Cerebellar cortex (tissue), 1 donor: Measurements from ENCODE around the gene TIMM29.

Experiments
- DNase-seq: peaks from one replicate; pipeline ENCODE4 v3.0.0-alpha.2; 2015; ENCODE audit warnings: low spot score

Gene TIMM29

DNA sequence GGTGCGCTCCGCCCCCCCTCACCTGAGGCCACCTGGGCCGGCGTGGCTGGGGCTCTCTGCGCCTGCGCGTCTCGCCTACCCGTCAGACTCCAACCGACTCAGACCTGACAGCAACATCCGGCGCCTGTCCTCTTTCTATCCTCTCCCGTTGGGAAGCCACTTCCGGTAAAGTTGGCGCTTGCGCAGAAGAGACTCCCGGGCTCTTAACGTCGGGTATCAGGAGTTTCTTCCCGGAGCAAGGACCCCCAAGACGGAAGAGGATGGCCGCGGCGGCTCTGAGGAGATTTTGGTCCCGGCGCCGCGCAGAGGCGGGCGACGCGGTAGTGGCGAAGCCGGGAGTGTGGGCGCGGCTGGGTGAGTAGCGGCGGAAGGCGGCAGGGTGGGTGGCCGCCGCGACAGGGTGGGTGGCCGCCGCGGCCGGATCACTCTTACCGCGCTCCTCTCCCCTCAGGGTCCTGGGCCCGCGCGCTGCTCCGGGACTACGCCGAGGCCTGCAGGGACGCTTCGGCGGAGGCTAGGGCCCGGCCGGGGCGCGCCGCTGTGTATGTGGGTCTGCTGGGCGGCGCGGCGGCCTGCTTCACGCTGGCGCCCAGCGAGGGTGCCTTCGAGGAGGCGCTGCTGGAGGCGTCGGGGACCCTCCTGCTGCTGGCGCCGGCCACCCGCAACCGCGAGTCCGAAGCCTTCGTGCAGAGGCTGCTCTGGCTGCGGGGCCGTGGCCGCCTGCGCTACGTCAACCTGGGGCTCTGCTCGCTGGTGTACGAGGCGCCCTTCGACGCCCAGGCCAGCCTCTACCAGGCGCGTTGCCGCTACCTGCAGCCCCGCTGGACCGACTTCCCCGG lies at the start of gene TIMM29, which contains the start of gene YIPF2:
TIMM29 (plus strand) TSS at position 249 of the 839 bp plus-strand sequence; CDS start at position 261, 12 bp downstream.
YIPF2 (minus strand) TSS at position 77 of the 839 bp plus-strand sequence. CDS start 229 bp downstream, outside the sequence.
- DNase-seq = peak; percentile 99

DNA sequence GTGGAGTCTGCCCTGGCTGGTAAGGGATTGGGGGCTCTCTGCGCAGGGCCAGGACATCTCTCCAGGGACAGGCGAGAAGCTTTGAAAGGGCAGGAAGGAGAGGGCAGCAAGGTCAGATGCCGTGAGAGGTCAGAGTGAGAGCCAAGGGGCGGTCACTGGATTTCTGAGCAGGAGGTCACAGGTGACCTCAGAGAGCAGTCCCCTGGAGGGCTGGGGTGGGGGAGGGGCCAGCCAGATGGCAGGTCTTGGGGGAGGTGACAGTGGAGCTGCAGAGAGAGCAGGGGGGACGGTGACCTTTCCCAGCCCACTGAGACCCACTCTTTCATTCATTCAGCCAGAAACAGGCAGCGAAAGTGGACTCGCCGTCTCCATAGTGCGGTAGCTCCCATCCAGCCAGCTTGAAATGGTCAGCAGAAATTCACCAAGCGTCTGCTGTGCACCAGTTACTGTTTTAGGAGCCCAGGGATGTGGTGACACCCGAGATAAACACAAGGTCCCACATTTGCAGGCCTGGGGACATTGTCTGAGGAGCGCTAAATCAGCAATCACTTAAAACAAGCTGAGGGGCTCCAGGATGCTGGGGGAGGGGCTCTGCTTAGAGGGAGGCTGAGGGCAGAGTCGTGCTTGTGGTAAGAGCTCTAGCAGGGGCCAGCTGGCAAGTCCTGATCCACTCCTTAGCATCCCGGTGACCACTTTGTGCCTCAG lies 47.1 kb upstream of the TIMM29 start:
- DNase-seq = no peak

DNA sequence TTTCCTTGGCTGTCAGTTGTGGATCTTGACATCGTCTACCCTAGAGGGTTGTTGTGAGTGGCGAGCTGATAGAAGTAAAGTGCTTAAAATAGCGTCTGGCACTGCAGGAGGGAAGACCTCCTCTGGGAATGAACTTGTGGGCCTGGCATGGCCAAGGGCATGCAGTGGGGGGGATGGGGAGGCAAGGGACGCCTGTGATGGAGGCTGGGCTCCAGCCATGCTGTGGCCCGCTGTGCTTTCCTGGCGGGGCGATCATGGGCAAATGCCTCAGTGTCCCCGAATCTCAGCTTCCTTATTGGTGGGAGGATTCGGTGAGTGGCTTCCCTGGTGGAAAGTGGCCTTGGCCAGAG lies 46.5 kb upstream of the TIMM29 start:
- DNase-seq = no peak

DNA sequence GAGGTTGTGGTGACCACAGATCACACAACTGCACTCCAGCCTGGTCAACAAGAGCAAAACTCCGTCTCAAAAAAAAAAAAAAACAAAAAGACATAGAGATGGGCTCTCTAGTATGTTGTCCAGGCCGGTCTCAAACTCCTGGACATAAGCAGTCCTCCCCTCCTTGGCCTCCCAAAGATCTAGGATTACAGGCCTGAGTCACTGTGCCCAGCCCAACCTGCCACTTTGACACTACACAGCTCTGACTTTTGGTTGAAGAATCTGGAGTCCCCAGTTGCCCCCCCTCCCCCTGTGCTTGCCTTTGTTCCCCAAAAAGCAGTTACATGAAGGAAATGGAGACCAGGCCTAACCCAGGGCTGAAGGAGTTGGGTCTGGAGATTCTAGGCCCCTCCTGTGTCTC lies 44.3 kb upstream of the TIMM29 start:
- DNase-seq = no peak

DNA sequence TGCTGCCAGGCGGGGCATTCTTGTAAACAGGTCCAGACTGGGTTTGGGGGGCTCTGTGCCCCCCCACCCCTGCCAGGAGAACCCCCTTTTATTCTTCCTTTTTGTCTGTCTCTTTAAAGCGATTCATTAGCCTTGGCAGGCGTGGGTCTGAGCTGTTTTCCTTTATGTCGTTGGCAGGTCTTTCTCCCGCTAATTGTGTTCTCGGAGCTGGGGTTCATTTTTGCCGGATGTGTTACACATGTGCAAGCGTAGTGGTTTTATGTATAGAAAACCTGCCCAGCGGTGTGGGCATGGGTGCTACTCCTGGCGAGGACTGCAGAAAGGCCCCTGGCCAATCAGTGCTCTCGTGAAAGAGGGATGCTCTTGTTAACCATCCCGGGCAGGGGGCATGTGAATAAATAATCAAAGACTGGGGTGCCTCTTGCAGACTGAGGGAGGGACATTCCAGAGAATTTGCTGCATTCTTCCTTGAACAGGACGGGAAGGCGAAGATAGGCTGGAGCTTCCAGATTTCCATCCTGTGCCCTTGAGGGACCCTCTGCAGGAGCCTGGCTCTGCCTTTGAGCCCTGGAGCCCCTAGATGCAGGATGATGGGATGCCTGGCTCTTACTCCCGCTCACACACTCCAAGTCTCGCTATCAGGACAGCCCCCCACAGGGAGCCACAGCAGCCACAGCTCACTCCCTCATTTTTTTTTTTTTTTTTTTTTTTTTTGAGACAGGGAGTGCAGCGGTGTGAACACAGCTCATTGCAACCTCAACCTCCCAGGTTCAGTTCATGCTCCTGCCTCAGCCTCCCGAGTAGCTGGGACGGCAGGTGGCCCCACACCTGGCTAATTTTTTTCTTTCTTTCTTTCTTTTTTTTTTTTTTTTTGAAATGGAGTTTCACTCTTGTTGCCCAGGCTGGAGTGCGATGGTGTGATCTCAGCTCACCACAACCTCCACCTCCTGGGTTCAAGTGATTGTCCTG lies 43.1 kb upstream of the TIMM29 start:
- DNase-seq = no peak

DNA sequence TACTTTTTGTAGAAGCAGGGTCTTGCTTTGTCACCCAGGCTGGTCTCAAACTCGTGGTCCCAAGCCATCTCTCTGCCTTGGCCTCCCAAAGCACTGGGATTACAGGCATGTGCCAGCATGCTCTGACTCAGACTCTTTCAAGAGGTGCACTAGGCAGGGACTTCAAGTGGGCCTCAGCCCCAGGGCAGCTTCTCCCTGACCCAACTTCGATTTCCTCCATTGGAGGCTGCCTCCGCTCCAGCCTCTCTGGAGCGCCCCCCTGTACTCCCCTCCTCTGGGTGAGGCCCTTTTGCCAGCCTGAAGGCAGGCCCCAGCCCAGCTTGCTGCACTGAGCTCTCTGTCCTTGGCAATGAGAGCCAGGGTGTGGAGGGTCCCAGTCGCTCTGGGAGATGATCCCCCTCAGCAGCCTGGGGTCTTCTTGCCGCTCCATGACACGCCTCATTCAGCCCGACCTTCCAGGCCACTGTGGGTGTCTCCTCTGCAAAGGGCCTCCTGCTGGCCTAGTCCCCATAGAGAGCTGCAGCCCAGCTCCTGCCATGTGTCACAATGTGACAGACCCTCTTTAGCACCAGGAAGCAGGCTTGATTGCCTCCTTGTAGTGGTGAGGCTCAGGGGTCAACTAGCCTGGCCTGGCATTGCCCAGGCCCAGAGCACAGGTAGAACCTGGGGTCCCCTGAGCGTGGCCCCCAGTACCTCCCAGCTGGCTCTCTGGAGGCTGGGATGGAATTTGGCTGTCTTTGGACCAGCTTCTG lies 40.8 kb upstream of the TIMM29 start:
- DNase-seq = no peak

DNA sequence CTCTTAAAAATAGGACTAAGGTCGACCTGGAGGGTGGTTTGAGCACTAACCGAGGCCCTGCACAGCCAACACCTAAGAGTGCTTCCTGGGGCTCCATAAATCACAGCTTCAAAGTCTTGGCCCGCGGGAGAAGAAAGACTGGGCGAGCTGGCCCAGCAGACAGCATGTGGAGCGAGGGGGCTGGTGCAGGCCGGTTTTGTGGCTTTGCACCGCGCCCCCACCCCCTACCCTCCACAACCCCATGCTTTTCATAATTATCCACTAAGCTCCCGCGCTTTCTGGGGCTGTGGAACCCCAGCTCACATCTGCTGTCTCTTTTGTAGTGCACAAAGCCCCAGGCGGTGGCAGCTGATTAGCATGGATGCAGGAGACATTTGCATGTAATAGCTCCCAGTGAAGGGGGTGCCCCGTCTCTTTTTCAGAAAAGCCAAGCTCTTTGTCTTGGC lies 40.2 kb upstream of the TIMM29 start:
- DNase-seq = no peak

DNA sequence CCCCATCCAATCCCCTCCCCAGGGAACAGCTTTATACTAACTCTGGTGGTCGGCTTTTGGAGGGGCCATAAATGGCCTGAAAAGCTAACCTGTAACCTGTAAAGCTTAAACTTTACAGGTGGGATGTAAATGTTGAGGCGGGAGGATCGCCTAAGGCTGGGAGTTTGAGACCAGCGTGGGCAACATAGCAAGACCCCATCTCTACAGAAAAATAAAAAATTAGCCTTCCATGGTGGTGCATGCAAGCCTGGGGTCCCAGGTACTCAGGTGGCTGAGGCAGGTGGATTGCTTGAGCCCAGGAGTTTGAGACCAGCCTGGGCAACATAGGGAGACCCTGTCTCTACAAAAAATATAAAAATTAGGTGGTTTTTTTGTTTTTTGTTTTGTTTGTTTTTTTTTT lies 38.7 kb upstream of the TIMM29 start:
- DNase-seq = no peak

DNA sequence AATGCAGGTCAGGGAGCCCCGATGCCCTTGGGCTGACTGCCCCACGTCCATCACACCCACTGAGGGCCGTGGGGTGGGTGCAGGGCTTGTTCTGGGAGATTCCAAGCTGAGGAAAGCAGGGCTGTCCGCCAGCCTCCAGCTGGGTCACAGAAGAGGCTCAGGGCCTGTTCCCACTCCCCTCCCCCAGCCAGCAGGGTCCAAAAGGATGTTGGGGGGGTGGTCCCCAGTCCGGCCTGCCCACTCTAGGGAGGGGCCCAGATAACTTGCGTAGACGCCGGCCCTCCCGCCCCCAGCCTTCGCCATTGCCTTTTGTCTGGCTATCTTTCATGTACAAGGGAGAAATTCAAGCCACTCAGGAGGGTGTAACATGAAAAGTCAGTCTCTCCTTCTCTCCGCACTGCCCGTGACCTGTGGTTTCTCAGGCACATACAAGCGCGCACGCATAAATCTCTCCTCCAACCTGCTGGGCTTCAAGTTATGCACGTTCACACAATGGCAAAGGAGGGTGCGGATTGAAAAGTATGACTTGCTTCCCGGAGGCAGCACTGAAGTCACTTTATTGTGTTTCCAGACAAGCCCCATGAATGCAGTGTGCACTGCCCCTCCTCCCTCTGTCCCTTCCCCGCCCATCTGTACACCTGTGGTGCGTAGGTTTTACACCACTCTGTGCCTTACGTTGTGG lies 37.1 kb upstream of the TIMM29 start:
- DNase-seq = no peak

DNA sequence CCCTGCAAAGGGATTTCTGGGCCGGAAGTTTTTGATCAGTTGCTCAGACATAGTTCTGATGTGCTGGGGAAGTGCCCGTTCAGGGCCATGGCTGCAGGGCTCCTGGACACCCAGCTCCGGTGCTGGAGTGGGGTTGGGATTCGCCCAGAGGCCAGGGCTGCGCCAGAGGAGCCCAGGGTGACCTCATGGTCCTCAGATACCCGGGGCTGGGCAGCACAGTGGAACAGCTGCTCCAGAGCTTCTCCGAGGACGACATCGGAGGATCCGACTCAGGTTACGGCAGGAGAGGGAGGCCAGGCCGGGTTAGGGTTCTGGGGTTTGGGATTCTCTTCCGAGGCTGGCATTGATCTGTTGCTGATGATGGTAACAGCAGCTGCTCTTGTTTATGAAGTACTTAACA lies 36.4 kb upstream of the TIMM29 start:
- DNase-seq = no peak

DNA sequence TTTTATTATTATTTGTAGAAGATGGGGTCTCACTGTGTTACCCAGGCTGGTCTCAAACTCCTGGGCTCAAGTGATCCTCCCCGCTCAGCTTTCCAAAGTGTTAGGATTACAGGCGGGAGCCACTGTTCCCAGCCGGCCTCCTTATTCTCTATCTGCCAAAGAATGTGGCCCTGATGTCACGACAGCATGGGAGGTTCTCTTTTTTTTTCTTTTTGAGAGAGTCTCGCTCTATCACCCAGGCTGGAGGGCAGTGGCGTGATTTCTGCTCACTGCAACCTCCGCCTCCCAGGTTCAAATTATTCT lies 33.7 kb upstream of the TIMM29 start:
- no peak for DNase-seq

DNA sequence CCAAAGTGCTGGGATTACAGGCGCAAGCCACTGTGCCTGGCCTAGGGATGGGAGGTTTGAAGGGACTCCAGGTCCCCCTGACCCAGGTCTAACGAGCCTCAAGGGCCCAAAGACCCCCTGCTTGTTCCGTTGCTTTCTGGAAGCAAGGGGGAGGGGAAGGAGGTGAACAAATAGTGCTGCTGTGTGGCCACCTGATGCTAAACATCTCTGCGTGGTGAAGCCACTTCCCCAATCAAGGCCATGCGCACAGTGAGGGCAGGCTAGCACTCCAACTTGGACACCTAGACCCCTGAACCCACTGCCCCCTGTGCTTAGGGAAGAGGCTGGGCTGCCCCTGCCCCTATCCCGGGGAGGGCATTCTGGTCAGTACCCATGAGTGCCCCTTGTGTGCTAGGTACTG lies 33.2 kb upstream of the TIMM29 start:
- no peak for DNase-seq

DNA sequence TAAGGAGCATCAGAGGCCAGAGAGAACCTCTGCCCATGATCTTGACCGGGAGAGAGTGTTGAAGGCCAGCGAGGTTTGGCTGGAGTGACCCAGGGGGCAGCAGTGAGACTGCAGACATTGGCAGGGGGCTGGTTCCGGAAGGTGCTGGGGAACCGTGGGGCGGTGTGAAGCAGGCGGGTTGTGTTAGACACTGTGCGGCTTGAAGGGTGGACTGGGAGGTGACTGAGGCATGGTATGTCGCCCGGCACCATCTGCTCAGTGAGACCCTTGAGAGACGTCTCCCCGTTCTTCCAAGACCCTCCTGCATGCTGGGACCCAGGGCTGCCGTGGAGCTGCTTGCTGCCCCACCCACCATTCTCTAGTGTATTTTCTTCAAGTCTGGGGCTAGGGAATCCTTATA lies 32.7 kb upstream of the TIMM29 start:
- no peak for DNase-seq

DNA sequence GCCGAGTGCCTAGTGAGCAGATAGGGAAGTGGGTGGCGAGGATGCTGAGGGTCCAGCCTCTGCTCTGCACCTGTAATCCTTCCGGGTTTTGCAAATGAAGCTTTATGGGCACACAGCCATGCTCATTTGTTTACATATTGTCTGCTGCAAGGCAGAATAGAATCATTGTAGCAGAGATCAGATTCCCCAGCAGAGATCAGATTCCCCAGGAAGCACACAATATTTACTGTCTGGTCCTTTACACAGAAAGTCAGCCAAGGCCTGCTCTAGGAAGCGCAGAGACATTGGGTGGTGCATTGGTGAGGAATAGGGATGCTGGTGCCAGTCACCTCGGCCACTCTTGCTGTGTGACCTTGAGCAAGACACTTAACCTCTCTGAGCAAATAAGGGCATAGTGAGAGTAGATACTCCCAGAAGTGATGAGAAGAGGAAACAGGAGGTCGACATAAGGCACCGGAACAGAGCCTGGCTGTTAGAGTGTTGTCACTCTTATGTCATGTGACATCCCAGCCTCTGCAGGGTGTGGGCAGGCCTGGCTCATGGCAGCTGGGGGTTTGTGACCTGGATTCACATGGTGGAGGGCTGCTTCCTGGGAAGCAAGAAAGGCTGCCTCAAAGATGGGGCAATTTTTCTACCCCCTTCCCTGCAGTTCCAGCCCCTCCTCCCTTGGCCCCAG lies 31.6 kb upstream of the TIMM29 start:
- DNase-seq = peak; percentile 59

DNA sequence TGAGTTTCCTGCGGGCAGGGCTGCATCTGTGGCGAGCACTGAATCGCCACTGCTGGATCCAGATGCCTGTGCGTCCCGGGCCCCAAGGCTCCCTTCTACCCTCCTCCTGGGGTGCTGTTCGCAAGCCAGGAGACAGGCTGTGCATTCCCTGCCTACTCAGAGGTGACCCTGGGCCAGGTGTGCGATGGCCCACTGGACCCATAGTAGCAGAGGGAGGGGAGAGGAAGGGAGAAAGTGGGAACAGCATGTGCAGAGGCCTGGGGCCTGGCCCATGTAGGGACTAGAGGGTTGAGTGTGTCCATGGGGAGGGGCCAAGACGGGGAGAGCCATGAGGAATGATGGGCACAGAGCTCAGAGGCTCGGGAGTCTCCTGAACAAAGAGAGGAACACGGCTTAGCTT lies 30.0 kb upstream of the TIMM29 start:
- DNase-seq = no peak

DNA sequence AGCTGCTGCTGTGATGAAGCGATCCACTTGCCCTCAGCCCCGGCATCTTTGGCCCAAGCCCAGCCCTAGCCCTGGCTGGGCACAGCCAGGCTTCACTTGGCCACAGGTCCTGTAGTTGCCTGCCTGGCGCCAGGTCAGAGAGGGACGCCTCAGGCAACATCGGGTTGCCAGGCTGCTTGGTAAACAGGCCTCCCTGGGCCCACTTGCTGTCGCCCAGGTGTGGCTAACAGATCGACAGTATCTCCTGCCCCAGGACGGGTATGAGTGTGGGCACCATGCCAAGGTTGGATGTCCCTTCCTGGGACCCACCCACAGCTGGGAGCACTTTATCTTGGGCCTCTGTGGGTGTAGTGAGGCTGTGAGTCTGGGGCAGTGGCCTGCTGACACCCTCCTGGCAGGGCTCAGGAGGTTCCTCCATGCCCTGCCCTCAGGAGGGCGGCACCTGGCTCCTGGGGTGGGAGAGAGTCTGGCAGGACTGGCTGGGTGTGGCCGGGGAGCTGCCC lies 29.4 kb upstream of the TIMM29 start:
- DNase-seq = peak; percentile 79

DNA sequence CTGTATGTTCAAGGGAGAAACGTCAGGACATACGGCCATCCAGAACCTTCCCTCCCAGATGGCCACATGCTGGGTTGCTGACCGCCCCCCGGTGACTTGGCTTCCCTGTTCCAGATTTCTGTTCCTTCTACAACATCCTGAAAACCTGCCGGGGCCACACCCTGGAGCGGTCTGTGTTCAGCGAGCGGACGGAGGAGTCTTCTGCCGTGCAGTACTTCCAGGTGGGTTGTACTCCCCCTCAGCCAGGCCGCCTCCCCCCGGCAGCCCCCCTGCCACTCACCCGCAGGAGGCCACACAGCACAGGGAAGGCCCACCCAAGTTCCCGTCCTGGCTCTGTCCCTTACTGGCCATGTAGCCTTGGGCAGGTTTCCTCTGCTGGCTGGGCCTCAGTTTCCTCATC lies 20.7 kb upstream of the TIMM29 start:
- DNase-seq = no peak

DNA sequence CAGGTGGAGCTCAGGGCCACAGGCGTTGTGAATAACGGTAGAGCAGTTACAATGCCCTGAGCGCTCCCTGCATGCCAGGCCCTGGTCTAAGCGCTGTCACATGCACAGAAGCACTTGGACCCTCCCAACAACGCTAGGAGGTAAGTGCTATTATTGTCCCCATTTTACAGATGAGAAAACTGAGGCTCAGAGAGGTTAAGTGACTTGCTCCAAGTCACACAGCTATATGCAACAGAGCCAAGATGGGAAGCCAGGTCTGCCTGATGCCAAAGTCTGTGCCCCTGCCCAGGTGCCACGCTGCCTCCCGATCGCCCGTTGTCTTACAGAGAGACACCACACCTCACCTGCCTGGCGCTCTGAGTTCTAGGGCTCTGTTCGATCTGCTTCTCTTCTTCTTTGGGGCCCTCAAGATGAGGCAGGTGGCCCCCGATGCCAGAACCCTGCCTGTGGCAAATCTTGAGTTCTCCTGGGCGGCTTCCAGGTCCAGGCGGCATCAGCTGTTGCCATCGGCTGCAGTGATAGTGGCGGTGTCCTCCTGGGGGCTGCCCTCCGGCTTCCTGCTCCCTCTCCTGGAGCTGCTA lies 20.1 kb upstream of the TIMM29 start:
- DNase-seq = no peak

DNA sequence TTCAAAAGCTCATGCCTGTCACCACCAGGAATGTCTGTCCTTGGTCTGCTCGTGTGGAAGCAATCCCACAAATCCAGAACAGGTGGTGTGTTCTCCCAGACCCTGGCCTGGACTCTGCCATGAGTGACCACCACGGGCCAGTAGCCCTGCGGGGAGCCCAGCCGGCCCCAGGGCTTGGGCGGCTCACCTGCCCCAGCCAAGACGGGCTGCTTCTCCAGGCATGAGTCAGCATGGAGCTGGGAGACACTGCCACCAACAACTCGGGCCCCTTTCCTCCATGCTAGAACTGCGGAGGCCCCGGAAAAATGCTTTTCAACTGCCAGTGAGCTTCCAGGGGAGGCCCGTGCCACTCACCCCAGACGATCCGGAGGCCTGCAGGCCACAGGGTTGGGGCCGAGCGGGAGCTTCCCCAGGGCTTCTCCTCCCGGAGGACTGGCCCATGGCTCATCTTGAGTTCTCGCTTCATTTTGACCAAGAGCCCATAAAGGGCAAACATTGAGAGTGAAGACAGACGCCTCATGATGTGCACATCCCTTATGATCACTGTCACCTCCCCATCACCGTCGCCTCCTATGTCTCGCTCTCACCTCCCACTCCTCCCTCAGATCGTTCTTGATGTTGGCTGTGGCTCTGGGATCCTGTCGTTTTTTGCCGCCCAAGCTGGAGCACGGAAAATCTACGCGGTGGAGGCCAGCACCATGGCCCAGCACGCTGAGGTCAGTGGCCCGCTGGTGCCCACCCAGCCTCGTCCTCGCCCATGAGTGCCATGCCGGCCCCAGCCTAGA lies 16.8 kb upstream of the TIMM29 start:
- DNase-seq = peak; percentile 52
